NT2/D1 (cell line): Measurements from ENCODE around the gene PMPCA.
"Not testable (repeated sequence)": the region's sequence is repeated elsewhere in the genome, so short reads cannot be mapped to it uniquely, and the experiment has no call there.

Experiments
- DNase-seq: peaks from one replicate; pipeline ENCODE4 v3.0.0-alpha.2; 2011; ENCODE audit warnings: low read depth, low spot score
- H3K27me3 ChIP-seq: 2 replicates; pipeline ENCODE4 v1.6.0; 2011; ENCODE audit warnings: mild to moderate bottlenecking; ENCODE audit not compliant: insufficient read length, insufficient read depth
- H3K36me3 ChIP-seq: 2 replicates; pipeline ENCODE4 v1.6.1; 2011; ENCODE audit warnings: mild to moderate bottlenecking, low read length, mixed read lengths; ENCODE audit not compliant: insufficient read depth, insufficient read length
- H3K4me1 ChIP-seq: 2 replicates; pipeline ENCODE4 v1.5.1; 2011; ENCODE audit not compliant: insufficient read depth, insufficient read length
- H3K4me3 ChIP-seq: 2 replicates; pipeline ENCODE4 v1.5.1; 2011; ENCODE audit warnings: low read depth; ENCODE audit not compliant: insufficient read length
- H3K9ac ChIP-seq: 2 replicates; pipeline ENCODE4 v1.6.0; 2011; ENCODE audit warnings: low read depth; ENCODE audit not compliant: insufficient read length
- H3K9me3 ChIP-seq: 2 replicates; pipeline ENCODE4 v1.5.1; 2011; ENCODE audit warnings: mild to moderate bottlenecking, low read length; ENCODE audit not compliant: insufficient read depth
- SUZ12 ChIP-seq: IDR thresholded peaks from 2 replicates; pipeline ENCODE4 v1.6.1; 2011; ENCODE audit not compliant: insufficient read length, insufficient read depth; ENCODE audit errors: extremely low read depth
- YY1 ChIP-seq: IDR thresholded peaks from 2 replicates; pipeline ENCODE4 v1.6.1; 2011; ENCODE audit not compliant: insufficient read length, insufficient read depth
- ZNF274 ChIP-seq: IDR thresholded peaks from 2 replicates; pipeline ENCODE4 v1.6.1; 2011; ENCODE audit warnings: mild to moderate bottlenecking, low read depth, low read length

The PMPCA gene

DNA sequence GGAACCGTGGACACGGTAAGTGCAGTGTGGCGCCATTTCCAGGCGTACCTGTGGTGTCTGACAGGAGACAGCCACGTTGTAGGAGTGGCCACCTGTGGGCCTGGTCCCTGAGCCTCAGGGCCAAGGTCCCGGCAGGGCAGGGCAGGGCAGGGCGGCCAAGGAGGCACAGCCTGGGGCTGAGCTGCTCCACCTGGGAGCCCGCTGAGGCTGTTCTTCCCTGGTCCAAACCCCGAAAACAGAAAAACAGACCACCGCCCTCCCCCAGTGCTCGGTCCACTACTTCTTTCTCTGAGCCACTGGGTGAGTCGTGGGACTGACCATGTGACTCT lies 8.6 kb downstream of the PMPCA start:
- Histone ChIP-seq H3K27me3 (no peaks in the 10 kb centered on the region), H3K4me1 (no peaks in the 10 kb centered on the region), H3K9me3 (no peaks in the 10 kb centered on the region), H3K4me3 (no peak overlapping the region), H3K9ac (no peak overlapping the region), H3K36me3 (peaks cover 96% of the 10 kb centered on the region)
- no peak for DNase-seq
- TF ChIP-seq ZNF274 = no peak
- TF ChIP-seq SUZ12 = no peak
- no peak for TF ChIP-seq YY1

- peaks cover 88% of the 10 kb centered on the region for H3K36me3 ChIP-seq
- DNase-seq = no peak
- H3K27me3 ChIP-seq = no peaks in the 10 kb centered on the region
- TF ChIP-seq SUZ12 = no peak
- TF ChIP-seq YY1 = no peak
- no peak for TF ChIP-seq ZNF274
- H3K9ac ChIP-seq = no peak overlapping the region
- H3K9me3 ChIP-seq = no peaks in the 10 kb centered on the region
- H3K4me3 ChIP-seq = no peak overlapping the region
- no peaks in the 10 kb centered on the region for H3K4me1 ChIP-seq
Observed at GRCh38 chr9:136421791-136422190, 11.3 kb downstream of the PMPCA start.

GRCh38 chr9:136422876-136423275 lies 12.4 kb downstream of the PMPCA start:
- Histone ChIP-seq H3K9me3 (no peaks in the 10 kb centered on the region), H3K4me1 (no peaks in the 10 kb centered on the region), H3K36me3 (peaks cover 87% of the 10 kb centered on the region), H3K9ac (no peak overlapping the region), H3K27me3 (no peaks in the 10 kb centered on the region), H3K4me3 (no peak overlapping the region)
- TF ChIP-seq SUZ12 (no peak), YY1 (no peak), ZNF274 (no peak)
- DNase-seq = no peak

- Histone ChIP-seq H3K36me3 (peaks cover 87% of the 10 kb centered on the region), H3K27me3 (no peaks in the 10 kb centered on the region), H3K9ac (no peak overlapping the region), H3K9me3 (no peaks in the 10 kb centered on the region), H3K4me1 (no peaks in the 10 kb centered on the region), H3K4me3 (no peak overlapping the region)
- DNase-seq = no peak
- TF ChIP-seq ZNF274 (no peak), SUZ12 (no peak), YY1 (no peak)
Observed at GRCh38 chr9:136423432-136424146, 13.1 kb downstream of the PMPCA start.

- Histone ChIP-seq H3K36me3 (peaks cover 87% of the 10 kb centered on the region), H3K9ac (no peak overlapping the region), H3K27me3 (no peaks in the 10 kb centered on the region), H3K4me1 (peaks cover 2% of the 10 kb centered on the region), H3K4me3 (no peak overlapping the region), H3K9me3 (no peaks in the 10 kb centered on the region)
- TF ChIP-seq SUZ12 (no peak), ZNF274 (no peak), YY1 (no peak)
- no peak for DNase-seq
Observed at GRCh38 chr9:136424750-136425362, 14.4 kb downstream of the PMPCA start.

GRCh38 chr9:136425367-136425766 lies 14.9 kb downstream of the PMPCA start:
- not testable (repeated sequence) for DNase-seq, H3K4me3 ChIP-seq, H3K4me1 ChIP-seq, H3K9ac ChIP-seq, H3K9me3 ChIP-seq, H3K27me3 ChIP-seq
- peaks cover 87% of the 10 kb centered on the region for H3K36me3 ChIP-seq

DNA sequence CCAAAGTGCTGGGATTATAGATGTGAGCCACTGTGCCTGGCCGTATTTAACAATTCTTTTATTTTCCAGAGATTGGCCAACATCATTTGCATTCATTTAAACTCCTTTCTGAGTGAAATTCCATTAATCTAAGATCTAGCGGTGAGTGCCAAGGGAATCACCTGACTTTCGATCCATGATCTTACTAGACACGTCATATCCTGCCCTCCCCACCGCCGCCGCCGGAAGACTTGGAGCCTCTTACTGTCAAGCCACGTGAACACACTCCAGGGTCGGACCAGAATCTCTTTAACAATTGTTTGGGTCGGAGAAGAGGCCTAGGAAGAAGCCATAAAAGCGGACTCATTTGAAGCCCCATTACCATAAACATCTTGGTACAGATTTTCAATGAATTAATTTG lies 16.3 kb downstream of the PMPCA start:
- Histone ChIP-seq H3K36me3 (peaks cover 82% of the 10 kb centered on the region), H3K4me1 (peaks cover 2% of the 10 kb centered on the region)
- DNase-seq = no peak

More for the DNA sequence above, 16.3 kb downstream of the PMPCA start:
- no peak for TF ChIP-seq SUZ12
- TF ChIP-seq ZNF274 = no peak
- TF ChIP-seq YY1 = no peak
- Histone ChIP-seq H3K9me3 (no peaks in the 10 kb centered on the region), H3K27me3 (no peaks in the 10 kb centered on the region), H3K4me3 (no peak overlapping the region), H3K9ac (no peak overlapping the region)
